ENCODE data around the gene NKAPL.

NKAPL gene

DNA sequence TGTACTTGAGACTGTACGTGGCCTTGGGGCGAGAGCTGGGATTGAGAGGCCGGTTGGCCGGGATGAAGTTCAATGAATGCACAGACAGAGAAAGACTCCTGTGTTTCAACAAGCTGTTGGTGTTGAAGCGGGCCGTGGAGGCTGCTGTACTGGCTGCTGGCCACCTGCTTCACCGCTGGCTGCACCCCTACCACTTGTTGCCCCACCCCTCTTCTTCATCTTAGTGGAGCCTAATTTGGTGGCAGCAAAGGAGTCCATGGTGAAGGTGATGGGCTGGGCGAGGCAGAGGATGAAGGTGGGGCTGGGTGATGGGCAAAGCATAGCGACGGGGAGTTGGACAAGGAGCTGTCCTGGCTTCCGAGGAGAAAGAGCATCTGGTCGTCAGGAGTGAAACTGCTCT lies 41.2 kb upstream of the NKAPL start:
- no peak for TF ChIP-seq CTCF (IDR thresholded peaks at IDR 0.05; ENCODE audit: borderline replicate concordance, insufficient read depth, low read depth, low read length)
- no peak overlapping the region for H3K4me3 ChIP-seq (ENCODE audit: low read depth, low read length)

DNA sequence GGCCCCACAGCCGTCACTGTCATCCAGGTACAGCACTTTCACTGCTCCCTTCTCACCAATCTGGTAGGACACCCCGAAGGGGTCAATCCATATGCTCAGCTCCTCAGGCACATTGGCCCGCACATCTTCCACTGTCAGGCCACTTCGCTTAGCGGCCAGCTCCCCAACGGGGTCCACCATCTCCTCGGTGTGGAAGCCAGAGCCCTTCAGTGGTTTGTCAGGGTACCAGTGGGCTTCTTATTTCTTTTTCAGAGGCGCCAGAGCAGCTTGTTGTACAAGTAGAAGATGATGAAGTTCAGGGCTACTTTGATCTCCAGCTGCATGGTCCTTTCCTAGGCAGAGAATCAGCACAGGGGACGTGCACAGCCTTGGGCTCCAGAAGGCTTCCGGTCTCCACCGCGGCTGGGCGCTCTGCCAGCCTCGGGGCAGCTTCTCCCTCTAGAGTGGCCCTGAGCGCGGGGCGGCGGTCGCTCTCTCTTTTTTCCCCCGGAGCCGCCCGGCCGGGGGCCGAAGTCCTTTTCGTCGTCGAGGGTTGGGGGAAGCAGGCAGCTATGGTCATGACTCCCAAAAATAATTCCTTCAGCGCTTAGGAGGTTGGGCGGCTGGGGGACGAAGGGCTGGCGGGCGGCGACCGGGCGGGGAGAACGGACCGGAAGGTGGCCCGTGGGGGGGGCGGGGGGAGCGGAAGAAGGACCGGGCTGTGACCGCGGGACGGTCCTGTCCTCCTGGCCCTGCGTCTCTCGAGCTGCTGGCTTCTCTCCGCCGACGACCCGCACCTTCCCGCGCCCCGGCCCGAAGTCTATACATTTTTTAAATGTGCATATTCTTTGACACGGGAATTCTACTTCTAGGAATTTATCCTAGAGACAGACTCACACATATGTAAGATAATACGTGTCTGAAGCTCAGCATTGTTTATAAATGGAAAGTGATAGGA lies 40.5 kb upstream of the NKAPL start:
- no peak for TF ChIP-seq CTCF (IDR thresholded peaks at IDR 0.05; ENCODE audit: borderline replicate concordance, insufficient read depth, low read depth, low read length)
- peak overlapping the region; percentile 49 for H3K4me3 ChIP-seq (ENCODE audit: low read depth, low read length)

DNA sequence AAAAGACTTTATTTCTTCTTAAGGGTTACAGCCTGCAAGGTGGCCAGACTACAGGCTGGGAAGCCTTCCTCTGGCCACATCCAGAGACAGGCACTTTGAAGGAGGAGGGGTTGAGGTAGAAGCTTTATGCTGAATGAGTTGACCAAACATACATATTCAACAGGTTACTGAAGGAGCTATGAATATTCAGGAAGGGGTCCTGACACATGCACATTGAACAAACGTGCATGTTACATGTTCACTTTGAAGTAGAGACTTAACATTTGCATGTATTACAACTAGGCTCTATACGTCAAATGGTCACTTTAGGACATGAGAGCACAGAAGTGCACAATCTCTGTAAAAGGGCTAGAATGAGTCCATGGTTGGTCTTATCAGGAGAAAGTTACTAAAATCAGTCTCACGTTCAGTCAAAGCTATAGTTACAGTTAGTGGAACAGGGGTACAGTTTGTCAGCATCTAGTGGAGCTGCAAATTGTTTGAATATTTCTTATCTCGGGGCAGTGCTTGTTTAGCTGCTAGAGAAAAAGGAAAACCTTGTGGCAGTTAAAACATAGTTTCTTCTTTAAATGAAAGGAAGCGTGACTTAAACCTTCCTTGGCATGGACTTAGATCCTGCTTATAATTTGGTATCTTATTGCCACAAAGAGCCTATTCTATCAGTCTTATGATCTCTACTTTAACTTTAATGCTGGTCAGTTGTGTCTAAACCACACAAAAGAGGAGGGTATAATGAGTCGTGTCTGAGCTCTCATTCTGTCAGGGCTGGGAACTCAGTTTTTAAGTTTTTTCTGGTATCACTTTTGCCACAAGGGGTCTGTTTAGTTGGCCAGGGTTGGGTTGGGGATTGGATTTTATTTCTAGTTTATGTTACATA lies 38.6 kb upstream of the NKAPL start:
- no peak overlapping the region for H3K4me3 ChIP-seq (ENCODE audit: low read depth, low read length)
- no peak for TF ChIP-seq CTCF (IDR thresholded peaks at IDR 0.05; ENCODE audit: borderline replicate concordance, insufficient read depth, low read depth, low read length)

- peak overlapping the region; percentile 51 for H3K4me3 ChIP-seq (ENCODE audit: low read depth, low read length)
- no peak for TF ChIP-seq CTCF (IDR thresholded peaks at IDR 0.05; ENCODE audit: borderline replicate concordance, insufficient read depth, low read depth, low read length)
These were observed 34.7 kb upstream of the NKAPL start for GRCh38 chr6:28224131-28225055.

DNA sequence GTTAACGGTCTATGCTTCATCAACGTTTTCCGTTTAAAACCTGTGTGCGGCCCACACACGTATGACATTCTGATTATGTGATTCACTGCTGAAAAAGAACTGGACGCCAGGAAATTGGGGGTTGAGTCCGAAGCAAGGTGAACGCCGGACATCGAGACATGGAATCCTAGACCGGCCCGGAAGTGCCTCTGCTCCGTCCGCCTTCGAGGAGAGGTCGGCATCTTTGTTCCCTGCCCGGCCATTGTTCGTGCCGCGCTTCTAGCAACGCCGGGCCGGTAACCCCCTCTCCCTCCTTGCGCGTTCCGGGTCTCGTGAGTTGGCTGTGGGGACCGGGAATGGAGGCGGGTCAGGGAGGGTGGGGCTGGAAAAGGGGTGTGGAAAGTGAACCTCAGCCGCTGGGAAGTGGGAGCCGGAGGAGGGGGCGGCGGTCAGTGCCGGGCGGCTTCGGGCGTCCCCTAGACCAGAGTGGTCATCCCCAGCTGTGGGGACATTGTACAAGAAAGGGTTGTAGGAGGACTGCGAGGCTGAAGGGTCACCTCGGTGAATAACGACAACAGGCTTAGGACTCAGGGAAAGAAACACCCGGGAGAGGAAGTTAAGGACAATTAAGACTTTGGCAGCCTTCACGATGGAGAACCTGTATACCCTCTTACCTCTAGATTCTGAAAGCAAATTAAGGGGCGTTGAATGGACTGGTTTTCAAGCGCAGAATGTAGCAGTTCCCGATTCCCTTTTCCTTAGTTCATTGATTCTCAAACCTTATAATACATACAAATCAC lies 33.9 kb upstream of the NKAPL start, which contains the start of gene ZSCAN9:
Gene ZSCAN9 (plus strand): TSS at position 220 of the 779 bp plus-strand sequence. CDS start 1,810 bp downstream, outside the sequence.
- no peak for TF ChIP-seq CTCF (IDR thresholded peaks at IDR 0.05; ENCODE audit: borderline replicate concordance, insufficient read depth, low read depth, low read length)
- H3K4me3 ChIP-seq (ENCODE audit: low read depth, low read length): peak within 1 kb of the TSS; percentile 51

GRCh38 chr6:28226460-28226859 lies 32.6 kb upstream of the NKAPL start:
- H3K4me3 ChIP-seq (ENCODE audit: low read depth, low read length): no peak overlapping the region
- TF ChIP-seq CTCF (IDR thresholded peaks at IDR 0.05; ENCODE audit: borderline replicate concordance, insufficient read depth, low read depth, low read length): no peak
